Panc1 (cell line): ENCODE results near the gene NUDT17. TPM values are rescaled to one million over a fixed set of nuclear protein-coding genes. Genes with fewer than 3 reads are reported as not detected.

Experiments
- ATAC-seq: fragments of 200-7000 bp; cut with Tn5 transposase; 2 replicates; pipeline ENCODE4 v1.9.1; 2020; ENCODE audit warnings: mild to moderate bottlenecking, moderate library complexity
- BruUV-seq: library from RNA; stranded (reverse); fragments of 400-500 nt; replicated peaks from 2 replicates; lab custom pipeline; 2021; lab: Mats Ljungman, UMichigan
- CTCF ChIA-PET: fragments of 300-600 bp; sonication (Branson Sonifier 250); formaldehyde crosslinking; loops from one replicate; lab custom pipeline; 2022; ENCODE audit warnings: antibody characterized with exemption; lab: Charles Lee
- POLR2A ChIA-PET: fragments of 300-600 bp; sonication (Branson Sonifier 250); formaldehyde crosslinking; loops from one replicate; lab custom pipeline; 2022; ENCODE audit warnings: antibody characterized with exemption; lab: Charles Lee
- DNase-seq: peaks from one replicate; pipeline ENCODE4 v3.0.0-alpha.2; 2010; ENCODE audit warnings: low read depth, low spot score
- H3K27ac ChIP-seq: 2 replicates; pipeline ENCODE4 v1.5.1; 2011; ENCODE audit warnings: mild to moderate bottlenecking, low read length, inconsistent platforms
- H3K27me3 ChIP-seq: fragments of 200-500 bp; sonication (Bioruptor generic); 2 replicates; pipeline ENCODE4 v1.6.0; 2014; ENCODE audit warnings: low read length, inconsistent platforms; ENCODE audit not compliant: control insufficient read depth, insufficient read depth
- H3K36me3 ChIP-seq: fragments of 200-500 bp; sonication (Bioruptor generic); 2 replicates; pipeline ENCODE4 v1.5.1; 2014; ENCODE audit warnings: inconsistent platforms, mild to moderate bottlenecking, low read length, moderate library complexity; ENCODE audit not compliant: control insufficient read depth, insufficient read depth
- H3K4me1 ChIP-seq: 2 replicates; pipeline ENCODE4 v1.5.1; 2011; ENCODE audit warnings: inconsistent platforms, mild to moderate bottlenecking, low read length, moderate library complexity; ENCODE audit not compliant: control insufficient read depth, insufficient read depth
- H3K4me3 ChIP-seq, 2 experiments: 2 replicates each; pipeline ENCODE4 v1.5.1; 2011 to 2012; ENCODE audit warnings: low read depth in 2 of 2, low read length in 2 of 2, mild to moderate bottlenecking in 2 of 2, inconsistent platforms in 1 of 2, moderate library complexity in 1 of 2
- H3K9me3 ChIP-seq: fragments of 200-500 bp; sonication (Bioruptor generic); 2 replicates; pipeline ENCODE4 v1.5.1; 2014; ENCODE audit warnings: low read depth, mild to moderate bottlenecking, inconsistent platforms, low read length, moderate library complexity; ENCODE audit not compliant: control insufficient read depth, insufficient read depth
- CTCF ChIP-seq: fragments of 450-650 bp; IDR thresholded peaks from 2 replicates; pipeline ENCODE4 v1.5.1; 2017; ENCODE audit warnings: mild to moderate bottlenecking
- POLR2AphosphoS5 ChIP-seq: IDR thresholded peaks from 2 replicates; pipeline ENCODE4 v1.6.1; 2012; ENCODE audit warnings: mild to moderate bottlenecking, low read depth, low read length, moderate library complexity
- REST ChIP-seq, 2 experiments: IDR thresholded peaks; 2 replicates each; pipeline ENCODE4 v1.6.1; 2011 to 2012; ENCODE audit warnings: low read depth in 2 of 2, control low read depth in 1 of 2, low read length in 1 of 2, mild to moderate bottlenecking in 1 of 2, moderate library complexity in 1 of 2; ENCODE audit not compliant: insufficient read depth in 1 of 2
- SIN3A ChIP-seq: IDR thresholded peaks from 2 replicates; pipeline ENCODE4 v1.6.1; 2012; ENCODE audit warnings: low read depth, mild to moderate bottlenecking, low read length, moderate library complexity, borderline replicate concordance; ENCODE audit not compliant: insufficient read depth
- TCF7L2 ChIP-seq: IDR thresholded peaks from 2 replicates; pipeline ENCODE4 v1.6.1; 2011; ENCODE audit warnings: mild to moderate bottlenecking, low read depth, low read length, inconsistent platforms
- in situ Hi-C: cut with HindIII; loops from 2 replicates; pipeline ENCODE4 v1.10.0; 2016; ENCODE audit warnings: low sequenced_read_pairs, low pct_unique_long_range_greater_than_20kb
- intact Hi-C: fragments of 100-400 bp; cut with micrococcal nuclease; formaldehyde crosslinking; loops from one replicate; pipeline ENCODE4 v1.10.0; 2022; ENCODE audit not compliant: unreplicated experiment
- total RNA-seq: library from RNA; stranded (reverse); gene quantifications from one replicate; pipeline ENCODE4 v1.2.1, GENCODE V29; 2021; ENCODE audit not compliant: unreplicated experiment

Gene NUDT17
- total RNA-seq, 1 experiment from 2014 or later, result 3.7 TPM

DNA sequence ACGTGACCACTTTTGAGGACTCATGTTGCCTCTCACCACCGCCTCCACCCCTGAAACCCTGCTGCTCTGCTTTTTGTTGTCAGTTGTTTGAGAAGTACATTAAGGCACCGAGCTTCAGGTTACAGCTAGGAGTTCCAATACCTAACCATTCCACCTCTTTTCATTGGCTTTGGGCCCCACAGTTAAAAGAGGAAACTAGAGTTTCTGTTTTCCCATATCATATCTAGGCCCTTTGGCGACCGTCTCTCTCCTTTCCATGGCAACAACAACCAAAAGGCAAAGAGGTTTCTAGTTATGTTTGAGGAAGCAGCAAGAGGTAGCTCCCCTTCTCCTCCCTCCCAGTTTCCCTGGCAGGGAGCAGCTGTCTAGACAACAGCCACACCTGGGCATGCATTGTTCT lies 34.3 kb downstream of the NUDT17 start:
- peaks cover 9% of the 10 kb centered on the region; the same call in 1 of the 2 replicates for H3K27me3 ChIP-seq
- no TSS peak for BruUV-seq
- no peaks in the 10 kb centered on the region for H3K9me3 ChIP-seq
- H3K36me3 ChIP-seq, result no peaks in the 10 kb centered on the region
- H3K4me1 ChIP-seq, result no peaks in the 10 kb centered on the region
- DNase-seq (no peak), ATAC-seq (no peak)
- intact Hi-C loops, result no loop called here
- CTCF ChIA-PET, result no interaction called here
- TF ChIP-seq REST (IDR thresholded peaks at IDR 0.05; ENCODE audit: insufficient read depth in 1 of 2, low read depth in 2 of 2, low read length in 1 of 2) (no peak), TCF7L2 (no peak), POLR2AphosphoS5 (no peak), CTCF (no peak), SIN3A (no peak)
- in situ Hi-C loops, result no loop called here
- no peak overlapping the region for H3K27ac ChIP-seq
- POLR2A ChIA-PET, result interaction anchor here (0.6 kb wide), 1 partner anchor 21 kb away, joined by 3 read pairs; no protein-coding TSS in a partner anchor
- no peak overlapping the region for H3K4me3 ChIP-seq

DNA sequence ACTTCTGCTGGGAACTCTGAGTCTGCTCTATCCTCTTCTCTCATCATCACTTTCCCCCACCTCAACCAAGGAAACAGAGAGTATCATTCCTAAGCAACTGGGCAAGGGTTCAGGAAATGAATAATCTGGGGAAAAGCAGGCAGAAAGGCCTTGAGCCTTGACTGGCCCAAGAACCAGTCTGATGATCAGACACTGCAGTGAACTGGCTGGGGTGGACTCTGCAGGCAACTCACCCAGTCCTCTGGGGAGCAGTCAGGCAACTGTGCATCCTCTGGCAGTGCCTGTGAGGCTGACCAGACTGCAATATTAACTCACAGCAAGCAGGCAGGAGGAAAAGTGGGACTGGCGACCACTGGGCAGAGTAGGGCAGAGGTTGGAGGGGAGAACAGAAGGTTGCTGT lies 39.2 kb downstream of the NUDT17 start:
- BruUV-seq, result no TSS peak
- H3K4me1 ChIP-seq, result 0 out of 2 replicates have a peak, but pooled peaks cover 4% of the 10 kb centered on the region
- H3K27ac ChIP-seq, result no peak overlapping the region
- ChIA-PET POLR2A (no interaction called here), CTCF (interaction anchor here (0.7 kb wide), 1 partner anchor 26 kb away, joined by 5 read pairs; the partner anchor contains the start of gene PIAS3)
- no peak for DNase-seq
- no peak overlapping the region for H3K4me3 ChIP-seq
- H3K9me3 ChIP-seq, result no peaks in the 10 kb centered on the region
- H3K27me3 ChIP-seq, result peaks cover 12% of the 10 kb centered on the region
- TF ChIP-seq REST (IDR thresholded peaks at IDR 0.05; ENCODE audit: insufficient read depth in 1 of 2, low read depth in 2 of 2, low read length in 1 of 2), result no peak
- TF ChIP-seq TCF7L2, result no peak
- no peak for TF ChIP-seq CTCF
- no peak for TF ChIP-seq POLR2AphosphoS5
- TF ChIP-seq SIN3A, result no peak
- H3K36me3 ChIP-seq, result no peaks in the 10 kb centered on the region
- intact Hi-C loops, result no loop called here
- in situ Hi-C loops, result no loop called here
- ATAC-seq, result no peak
